Esophagus muscularis mucosa (tissue), 3 donors: Measurements from ENCODE around the gene MAP3K4.

Source experiments
- CTCF ChIP-seq, 3 experiments: fragments of 200-600 bp in 2 of 3; fragments of 450-650 bp in 1 of 3; sonication (generic) in 2 of 3; IDR thresholded peaks; one replicate each; pipeline ENCODE4 v1.5.1; 2017 to 2019; ENCODE audit warnings: antibody characterized with exemption in 3 of 3, mild to moderate bottlenecking in 2 of 3, moderate library complexity in 1 of 3
- POLR2A ChIP-seq: fragments of 450-650 bp; IDR thresholded peaks from one replicate; pipeline ENCODE4 v1.6.1; 2017; ENCODE audit warnings: antibody characterized with exemption, moderate library complexity, mild to moderate bottlenecking, low read depth

- TF ChIP-seq CTCF (IDR thresholded peaks at IDR 0.05) (no peak), POLR2A (no peak)
These were observed 175.1 kb downstream of the MAP3K4 start for GRCh38 chr6:161166677-161167076.
